CD14-positive monocyte (primary cell): ENCODE data around the gene CXXC5. TPM values are rescaled to one million over a fixed set of nuclear protein-coding genes. Genes with fewer than 3 reads are reported as not detected.

Experiments used
- DNase-seq, 3 donors: peaks; one replicate each; pipeline ENCODE4 v3.0.0-alpha.2; 2011 to 2022
- H2AFZ ChIP-seq: 2 replicates; pipeline ENCODE4 v1.6.0; 2012; ENCODE audit warnings: mild to moderate bottlenecking, low read depth, low read length, inconsistent platforms; ENCODE audit not compliant: insufficient read depth, poor library complexity, severe bottlenecking
- H3K27ac ChIP-seq, 2 donors: 1 replicate in 1 of 2; 2 replicates in 1 of 2; pipeline ENCODE4 v1.5.1; 2012 to 2013; ENCODE audit warnings: low read length in 2 of 2, control low read depth in 1 of 2, inconsistent platforms in 1 of 2, low read depth in 1 of 2, mild to moderate bottlenecking in 1 of 2
- H3K27me3 ChIP-seq, 2 donors: one replicate each; pipeline versions ENCODE4 v1.6.0 to v1.6.1; 2011 to 2013; ENCODE audit warnings: low read length in 2 of 2; ENCODE audit not compliant: control insufficient read depth in 2 of 2, insufficient read depth in 2 of 2
- H3K36me3 ChIP-seq, 2 donors: replicated peaks in 1 of 2; 1 replicate in 1 of 2; 2 replicates in 1 of 2; pipeline versions ENCODE4 v1.5.1 to v1.6.1; 2012 to 2013; ENCODE audit warnings: low read length in 2 of 2, control low read depth in 1 of 2, inconsistent platforms in 1 of 2, mild to moderate bottlenecking in 1 of 2; ENCODE audit not compliant: insufficient read depth in 2 of 2, control insufficient read depth in 1 of 2
- H3K4me1 ChIP-seq, 2 donors: 1 replicate in 1 of 2; 2 replicates in 1 of 2; pipeline versions ENCODE4 v1.5.1 to v1.6.1; 2012 to 2013; ENCODE audit warnings: low read length in 2 of 2, control low read depth in 1 of 2, inconsistent platforms in 1 of 2, mild to moderate bottlenecking in 1 of 2, moderate library complexity in 1 of 2; ENCODE audit not compliant: insufficient read depth in 2 of 2, control insufficient read depth in 1 of 2
- H3K4me2 ChIP-seq: replicated peaks from 2 replicates; pipeline ENCODE3; 2012; ENCODE audit warnings: low read length, moderate library complexity, mild to moderate bottlenecking; ENCODE audit not compliant: poor library complexity, severe bottlenecking; ENCODE audit errors: extremely low read depth
- H3K4me3 ChIP-seq, 3 experiments: fragments of 200-600 bp in 1 of 3; sonication (generic) in 1 of 3; replicated peaks in 1 of 3; 1 replicate in 2 of 3; 2 replicates in 1 of 3; pipeline ENCODE4 v1.5.1; 2011 to 2013; ENCODE audit warnings: low read length in 3 of 3, mild to moderate bottlenecking in 3 of 3, control low read depth in 2 of 3, low read depth in 2 of 3, inconsistent platforms in 1 of 3, moderate library complexity in 1 of 3
- H3K79me2 ChIP-seq: 2 replicates; pipeline ENCODE4 v1.6.0; 2012; ENCODE audit warnings: mild to moderate bottlenecking, control low read depth, inconsistent platforms, low read length, moderate library complexity; ENCODE audit not compliant: insufficient read depth
- H3K9ac ChIP-seq: 2 replicates; pipeline ENCODE4 v1.6.0; 2017; ENCODE audit warnings: low read length, mild to moderate bottlenecking; ENCODE audit not compliant: insufficient read depth, poor library complexity, severe bottlenecking
- H3K9me3 ChIP-seq, 2 donors: replicated peaks in 1 of 2; 1 replicate in 1 of 2; 2 replicates in 1 of 2; pipeline versions ENCODE4 v1.5.1 to v1.6.1; 2012 to 2013; ENCODE audit warnings: low read length in 2 of 2, control low read depth in 1 of 2; ENCODE audit not compliant: control insufficient read depth in 1 of 2, insufficient read depth in 1 of 2
- H4K20me1 ChIP-seq: 2 replicates; pipeline ENCODE4 v1.6.0; 2012; ENCODE audit warnings: mild to moderate bottlenecking, low read length, control low read depth, moderate library complexity; ENCODE audit not compliant: insufficient read depth
- H3K27ac Mint-ChIP-seq, 7 donors: one replicate each; pipeline ENCODE4 v1.8.0; 2020; ENCODE audit warnings: mild to moderate bottlenecking in 7 of 7, mixed read lengths in 7 of 7, moderate library complexity in 6 of 7, inconsistent platforms in 2 of 7
- H3K27me3 Mint-ChIP-seq, 3 donors: one replicate each; pipeline ENCODE4 v1.8.0; 2021 to 2022; ENCODE audit warnings: low read depth in 3 of 3, mild to moderate bottlenecking in 3 of 3, mixed read lengths in 3 of 3, moderate library complexity in 3 of 3, inconsistent platforms in 1 of 3
- H3K36me3 Mint-ChIP-seq, 2 donors: one replicate each; pipeline ENCODE4 v1.8.0; 2020; ENCODE audit warnings: mixed read lengths in 2 of 2, inconsistent platforms in 1 of 2, mild to moderate bottlenecking in 1 of 2
- H3K4me1 Mint-ChIP-seq: one replicate; pipeline ENCODE4 v1.8.0; 2020; ENCODE audit warnings: mild to moderate bottlenecking, mixed read lengths
- H3K4me3 Mint-ChIP-seq, 2 donors: one replicate each; pipeline ENCODE4 v1.8.0; 2020; ENCODE audit warnings: mild to moderate bottlenecking in 2 of 2, mixed read lengths in 2 of 2, moderate library complexity in 1 of 2
- H3K9me3 Mint-ChIP-seq, 7 donors: one replicate each; pipeline ENCODE4 v1.8.0; 2020 to 2022; ENCODE audit warnings: mixed read lengths in 7 of 7, mild to moderate bottlenecking in 6 of 7, moderate library complexity in 6 of 7, inconsistent platforms in 2 of 7
- CTCF ChIP-seq: fragments of 200-600 bp; IDR thresholded peaks from one replicate; pipeline ENCODE4 v1.8.0; 2022; ENCODE audit warnings: antibody characterized with exemption, mild to moderate bottlenecking
- WGBS: methylation state at CpG from one replicate; pipeline ENCODE4 v1.1.5; 2013; ENCODE audit warnings: missing lambda C conversion rate; ENCODE audit not compliant: insufficient coverage; 5-methylcytosine and 5-hydroxymethylcytosine counted together
- intact Hi-C, 2 donors: fragments of 100-400 bp; cut with micrococcal nuclease; formaldehyde crosslinking; loops; one replicate each; pipeline versions ENCODE4 v1.15.0 to v1.15.1; 2023
- polyA plus RNA-seq, 3 donors: library from polyadenylated mRNA; depleted of rRNA in 1 of 3; unstranded in 2 of 3; stranded (reverse) in 1 of 3; fragments of 300-500 nt in 2 of 3; fragments of >200 nt in 1 of 3; fragmentation: Illumina TruSeq in 2 of 3; gene quantifications; 1 replicate in 2 of 3; 2 replicates in 1 of 3; pipeline ENCODE4 v1.2.3, GENCODE V29; 2012 to 2021

The CXXC5 gene
- polyA plus RNA-seq, 3 donors, result 22.4 to 37.2 (median 33.7) TPM

- no peak overlapping the region for H3K27ac Mint-ChIP-seq
- peaks cover 10% of the 10 kb centered on the region for H3K4me1 Mint-ChIP-seq
- intact Hi-C loops, result no loop called here
- H2AFZ ChIP-seq, result no peak overlapping the region
- H3K36me3 ChIP-seq, result peaks cover 8 to 13% of the 10 kb centered on the region in 2 donors
- peaks cover 6% of the 10 kb centered on the region for H3K79me2 ChIP-seq
- H3K4me3 ChIP-seq, result no peak overlapping the region
- H4K20me1 ChIP-seq, result peaks cover 80% of the 10 kb centered on the region
- no peak overlapping the region for H3K4me3 Mint-ChIP-seq
- no peaks in the 10 kb centered on the region for H3K9me3 ChIP-seq
- WGBS, result 84% methylated on average over 4 of the region's 4 CpGs
- peaks cover 11% of the 10 kb centered on the region in 2 donors for H3K4me1 ChIP-seq
- no peaks in the 10 kb centered on the region for H3K9me3 Mint-ChIP-seq
- peaks cover 23 to 28% of the 10 kb centered on the region in 2 donors for H3K36me3 Mint-ChIP-seq
- H3K4me2 ChIP-seq, result no peak overlapping the region
- no peak overlapping the region for H3K9ac ChIP-seq
- peaks cover 0 to 6% of the 10 kb centered on the region in 2 donors for H3K27me3 ChIP-seq
- H3K27ac ChIP-seq, result no peak overlapping the region
- DNase-seq, result no peak
- H3K27me3 Mint-ChIP-seq, result peaks cover 1 to 16% (median 8%) of the 10 kb centered on the region in 3 donors
- no peak for TF ChIP-seq CTCF
These were observed 27.7 kb downstream of the CXXC5 start for GRCh38 chr5:139675825-139676224.

GRCh38 chr5:139676406-139676805 is 28.3 kb downstream of the CXXC5 start:
- Histone ChIP-seq H3K36me3 (peaks cover 13 to 19% of the 10 kb centered on the region in 2 donors), H3K79me2 (peaks cover 6% of the 10 kb centered on the region), H3K4me2 (no peak overlapping the region), H3K9me3 (no peaks in the 10 kb centered on the region), H3K9ac (no peak overlapping the region), H2AFZ (no peak overlapping the region), H3K27me3 (peaks cover 0 to 3% of the 10 kb centered on the region in 2 donors), H3K4me1 (peaks cover 5% of the 10 kb centered on the region in 2 donors), H4K20me1 (peaks cover 77% of the 10 kb centered on the region), H3K27ac (no peak overlapping the region), H3K4me3 (no peak overlapping the region)
- H3K4me1 Mint-ChIP-seq, result peaks cover 5% of the 10 kb centered on the region
- WGBS, result 71% methylated on average over 2 of the region's 3 CpGs
- peaks cover 1 to 10% (median 8%) of the 10 kb centered on the region in 3 donors for H3K27me3 Mint-ChIP-seq
- no peak for DNase-seq
- H3K4me3 Mint-ChIP-seq, result no peak overlapping the region
- no peaks in the 10 kb centered on the region for H3K9me3 Mint-ChIP-seq
- TF ChIP-seq CTCF, result no peak
- peak overlapping the region in 1 of 7 donors; percentile 75 for H3K27ac Mint-ChIP-seq
- peaks cover 27 to 34% of the 10 kb centered on the region in 2 donors for H3K36me3 Mint-ChIP-seq
- intact Hi-C loops, result no loop called here
